Sigmoid colon (tissue), 7 donors: ENCODE data around the gene SLC44A4. TPM values are rescaled to one million over a fixed set of nuclear protein-coding genes. Genes with fewer than 3 reads are reported as not detected.

ENCODE experiments used
- DNase-seq: peaks from one replicate; pipeline ENCODE4 v3.0.0-alpha.2; 2019
- H3K27ac ChIP-seq, 4 donors: fragments of 200-600 bp; sonication (generic); one replicate each; pipeline ENCODE4 v1.5.1; 2016 to 2019; ENCODE audit warnings: mild to moderate bottlenecking in 1 of 4
- H3K27me3 ChIP-seq, 3 donors: fragments of 200-600 bp; sonication (generic); one replicate each; pipeline ENCODE4 v1.5.1; 2019; ENCODE audit warnings: mild to moderate bottlenecking in 1 of 3
- H3K36me3 ChIP-seq, 4 donors: fragments of 200-600 bp; sonication (generic); one replicate each; pipeline ENCODE4 v1.5.1; 2016 to 2019
- H3K4me1 ChIP-seq, 4 donors: fragments of 200-600 bp; sonication (generic); one replicate each; pipeline ENCODE4 v1.5.1; 2017 to 2019
- H3K4me3 ChIP-seq, 4 donors: fragments of 200-600 bp; sonication (generic); one replicate each; pipeline ENCODE4 v1.5.1; 2017 to 2019; ENCODE audit warnings: mild to moderate bottlenecking in 2 of 4, moderate library complexity in 1 of 4
- H3K9me3 ChIP-seq, 4 donors: fragments of 200-600 bp in 3 of 4; sonication (generic) in 3 of 4; one replicate each; pipeline versions ENCODE4 v1.5.1 to v1.6.1; 2013 to 2019
- EP300 ChIP-seq, 4 donors: sonication (generic); formaldehyde crosslinking; IDR thresholded peaks; one replicate each; pipeline ENCODE4 v1.6.1; 2017; ENCODE audit warnings: antibody characterized with exemption in 4 of 4
- POLR2A ChIP-seq, 2 donors: fragments of 450-650 bp; IDR thresholded peaks; one replicate each; pipeline ENCODE4 v1.6.1; 2016; ENCODE audit warnings: antibody characterized with exemption in 2 of 2, mild to moderate bottlenecking in 2 of 2, moderate library complexity in 2 of 2
- POLR2AphosphoS5 ChIP-seq, 4 donors: sonication (generic); formaldehyde crosslinking; IDR thresholded peaks; one replicate each; pipeline ENCODE4 v1.6.1; 2017; ENCODE audit warnings: antibody characterized with exemption in 4 of 4
- WGBS, 2 donors: extraction: QIAGEN DNeasy Blood & Tissue Kit; methylation state at CpG; one replicate each; pipeline ENCODE4 v1.1.7; 2013; 5-methylcytosine and 5-hydroxymethylcytosine counted together
- intact Hi-C: fragments of 100-400 bp; cut with DNase I; formaldehyde crosslinking; loops from one replicate; pipeline ENCODE4 v1.15.1; 2023
- polyA plus RNA-seq, 3 donors: library from polyadenylated mRNA; stranded (reverse); fragments of 200-250 nt; gene quantifications; one replicate each; pipeline ENCODE4 v1.2.3, GENCODE V29; 2013
- total RNA-seq, 4 donors: library from RNA; depleted of rRNA; stranded (reverse); fragments of >200 nt; gene quantifications; one replicate each; pipeline ENCODE4 v1.1.0, GENCODE V29; 2016
- TF ChIP-seq, protein P1 (sequence below), 4 experiments: fragments of 450-650 bp in 3 of 4; fragments of 200-600 bp in 1 of 4; IDR thresholded peaks; one replicate each; pipeline ENCODE4 v1.5.1; 2016 to 2019; ENCODE audit warnings: antibody characterized with exemption in 4 of 4, mild to moderate bottlenecking in 3 of 4, moderate library complexity in 2 of 4
- donor health status: healthy with polysubstance abuse.
- donor health status: Bipolar disorder and iron deficiency.
- donor health status: healthy.

SLC44A4 gene
- total and polyA plus RNA-seq, 7 donors: 1.4 to 252 (median 78.1) TPM; not detected in 2

- no peak overlapping the region for H3K4me3 ChIP-seq
- TF ChIP-seq, protein P1, sequence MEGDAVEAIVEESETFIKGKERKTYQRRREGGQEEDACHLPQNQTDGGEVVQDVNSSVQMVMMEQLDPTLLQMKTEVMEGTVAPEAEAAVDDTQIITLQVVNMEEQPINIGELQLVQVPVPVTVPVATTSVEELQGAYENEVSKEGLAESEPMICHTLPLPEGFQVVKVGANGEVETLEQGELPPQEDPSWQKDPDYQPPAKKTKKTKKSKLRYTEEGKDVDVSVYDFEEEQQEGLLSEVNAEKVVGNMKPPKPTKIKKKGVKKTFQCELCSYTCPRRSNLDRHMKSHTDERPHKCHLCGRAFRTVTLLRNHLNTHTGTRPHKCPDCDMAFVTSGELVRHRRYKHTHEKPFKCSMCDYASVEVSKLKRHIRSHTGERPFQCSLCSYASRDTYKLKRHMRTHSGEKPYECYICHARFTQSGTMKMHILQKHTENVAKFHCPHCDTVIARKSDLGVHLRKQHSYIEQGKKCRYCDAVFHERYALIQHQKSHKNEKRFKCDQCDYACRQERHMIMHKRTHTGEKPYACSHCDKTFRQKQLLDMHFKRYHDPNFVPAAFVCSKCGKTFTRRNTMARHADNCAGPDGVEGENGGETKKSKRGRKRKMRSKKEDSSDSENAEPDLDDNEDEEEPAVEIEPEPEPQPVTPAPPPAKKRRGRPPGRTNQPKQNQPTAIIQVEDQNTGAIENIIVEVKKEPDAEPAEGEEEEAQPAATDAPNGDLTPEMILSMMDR (IDR thresholded peaks at IDR 0.05): no peak
- no peak for TF ChIP-seq POLR2AphosphoS5 (IDR thresholded peaks at IDR 0.05)
- no peak for TF ChIP-seq POLR2A (IDR thresholded peaks at IDR 0.05)
- TF ChIP-seq EP300 (IDR thresholded peaks at IDR 0.05): no peak
- intact Hi-C loops: no loop called here
- H3K4me1 ChIP-seq: peaks cover 0 to 10% (median 4%) of the 10 kb centered on the region in 4 donors
- 75 to 89% methylated on average over 7 of the region's 7 CpGs for WGBS, 2 donors
- peaks cover 14 to 21% (median 18%) of the 10 kb centered on the region in 4 donors for H3K36me3 ChIP-seq
- no peaks in the 10 kb centered on the region for H3K27me3 ChIP-seq
- H3K9me3 ChIP-seq: no peaks in the 10 kb centered on the region
- H3K27ac ChIP-seq: no peak overlapping the region
- no peak for DNase-seq
These were observed 2.4 kb downstream of the SLC44A4 start for GRCh38 chr6:31876357-31876756.

DNA sequence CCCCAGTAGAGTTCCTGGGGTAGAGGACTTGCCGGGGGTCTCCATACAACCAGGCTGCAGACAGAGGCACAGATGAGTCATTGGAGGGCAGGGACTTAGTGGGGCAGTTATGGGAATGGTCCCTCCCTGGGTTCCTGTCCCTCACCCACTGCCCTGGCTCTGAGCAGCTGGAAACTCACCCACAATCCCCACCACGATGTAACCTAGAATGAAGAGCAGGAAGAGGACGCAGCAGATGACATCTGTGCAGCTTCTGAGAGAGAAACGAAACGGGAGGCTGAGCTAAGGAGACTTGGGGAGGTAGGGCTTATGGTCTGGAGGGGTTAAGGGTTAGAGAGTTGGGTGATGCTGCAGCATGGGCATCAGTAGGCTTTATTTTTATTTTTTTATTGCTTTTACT is 2.9 kb downstream of the SLC44A4 start:
- TF ChIP-seq EP300 (IDR thresholded peaks at IDR 0.05) (no peak), POLR2AphosphoS5 (IDR thresholded peaks at IDR 0.05) (no peak), POLR2A (IDR thresholded peaks at IDR 0.05) (no peak)
- TF ChIP-seq, protein P1 (IDR thresholded peaks at IDR 0.05): no peak
- Histone ChIP-seq H3K27ac (no peak overlapping the region), H3K9me3 (no peaks in the 10 kb centered on the region), H3K27me3 (no peaks in the 10 kb centered on the region), H3K4me3 (no peak overlapping the region), H3K4me1 (peaks cover 0 to 10% (median 4%) of the 10 kb centered on the region in 4 donors), H3K36me3 (peaks cover 9 to 16% (median 14%) of the 10 kb centered on the region in 4 donors)
- WGBS, 2 donors: 43 to 52% methylated on average over 5 of the region's 5 CpGs
- no peak for DNase-seq
- intact Hi-C loops: no loop called here

GRCh38 chr6:31874836-31875572 is 3.8 kb downstream of the SLC44A4 start:
- 23 to 60% methylated on average over 5 of the region's 5 CpGs for WGBS, 2 donors
- Histone ChIP-seq H3K4me3 (no peak overlapping the region), H3K36me3 (peaks cover 6 to 7% (median 7%) of the 10 kb centered on the region in 4 donors), H3K27ac (peak overlapping the region in 2 of 4 donors; percentile 31 to 39), H3K9me3 (no peaks in the 10 kb centered on the region), H3K4me1 (peaks cover 0 to 10% (median 4%) of the 10 kb centered on the region in 4 donors), H3K27me3 (no peaks in the 10 kb centered on the region)
- no peak for DNase-seq
- TF ChIP-seq POLR2A (IDR thresholded peaks at IDR 0.05): no peak
- TF ChIP-seq EP300 (IDR thresholded peaks at IDR 0.05): no peak
- TF ChIP-seq POLR2AphosphoS5 (IDR thresholded peaks at IDR 0.05): no peak
- TF ChIP-seq, protein P1 (IDR thresholded peaks at IDR 0.05): no peak
- intact Hi-C loops: no loop called here

- TF ChIP-seq, protein P1 (IDR thresholded peaks at IDR 0.05): no peak
- TF ChIP-seq POLR2AphosphoS5 (IDR thresholded peaks at IDR 0.05) (no peak), POLR2A (IDR thresholded peaks at IDR 0.05) (no peak), EP300 (IDR thresholded peaks at IDR 0.05) (no peak)
- H3K4me1 ChIP-seq: peaks cover 0 to 10% (median 4%) of the 10 kb centered on the region in 4 donors
- H3K27me3 ChIP-seq: no peaks in the 10 kb centered on the region
- no peak for DNase-seq
- H3K27ac ChIP-seq: no peak overlapping the region
- no peaks in the 10 kb centered on the region for H3K9me3 ChIP-seq
- no peak overlapping the region for H3K4me3 ChIP-seq
- H3K36me3 ChIP-seq: no peaks in the 10 kb centered on the region
- 38 to 52% methylated on average over 4 of the region's 4 CpGs for WGBS, 2 donors
- intact Hi-C loops: no loop called here
These were observed 4.6 kb downstream of the SLC44A4 start for GRCh38 chr6:31874084-31874670.
